Measurements from ENCODE around the gene USP22. TPM values are rescaled to one million over a fixed set of nuclear protein-coding genes. Genes with fewer than 3 reads are reported as not detected.
"Not testable (repeated sequence)": the region's sequence is repeated elsewhere in the genome, so short reads cannot be mapped to it uniquely, and the experiment has no call there.

Gene USP22
- total and polyA plus RNA-seq, 10 donors = 21.7 to 200 (median 156) TPM

- 64 to 83% (median 77%) methylated on average over 1 of the region's 1 CpG for WGBS, 5 donors
- no peak for TF ChIP-seq POLR2AphosphoS5 (IDR thresholded peaks at IDR 0.05)
- no peak for TF ChIP-seq POLR2A (IDR thresholded peaks at IDR 0.05)
- no peak for TF ChIP-seq CTCF (IDR thresholded peaks at IDR 0.05 in 8 of 11, conservative IDR thresholded peaks at IDR 0.05 in 3 of 11)
These were observed 46.3 kb upstream of the USP22 start for GRCh38 chr17:21089145-21089544.

GRCh38 chr17:21085707-21086106 is 42.9 kb upstream of the USP22 start:
- H3K4me1 ChIP-seq = peaks cover 0 to 6% (median 0%) of the 10 kb centered on the region in 6 donors
- no peak overlapping the region for H3K4me3 ChIP-seq
- no peaks in the 10 kb centered on the region for H3K36me3 ChIP-seq
- peak; percentile 73 for DNase-seq
- TF ChIP-seq POLR2A (IDR thresholded peaks at IDR 0.05) = no peak
- no peak for TF ChIP-seq CTCF (IDR thresholded peaks at IDR 0.05 in 8 of 11, conservative IDR thresholded peaks at IDR 0.05 in 3 of 11)
- TF ChIP-seq POLR2AphosphoS5 (IDR thresholded peaks at IDR 0.05) = no peak
- WGBS, 5 donors = 87 to 98% (median 95%) methylated on average over 23 to 32 of the region's 32 CpGs
- no peaks in the 10 kb centered on the region for H3K27me3 ChIP-seq (replicated peaks in 1 of 7)
- H3K9me3 ChIP-seq = no peaks in the 10 kb centered on the region
- no peak overlapping the region for H3K27ac ChIP-seq
- intact Hi-C loops (cut with DNase I; ENCODE audit: low total_unique reads) = no loop called here

More at GRCh38 chr17:21089145-21089544, 46.3 kb upstream of the USP22 start:
- H3K27me3 ChIP-seq (replicated peaks in 1 of 7) = no peaks in the 10 kb centered on the region
- H3K36me3 ChIP-seq = no peaks in the 10 kb centered on the region
- H3K4me3 ChIP-seq = no peak overlapping the region
- H3K9me3 ChIP-seq = no peaks in the 10 kb centered on the region
- DNase-seq = no peak
- intact Hi-C loops (cut with DNase I; ENCODE audit: low total_unique reads) = no loop called here
- H3K27ac ChIP-seq = no peak overlapping the region
- H3K4me1 ChIP-seq = peaks cover 0 to 7% (median 0%) of the 10 kb centered on the region in 6 donors

GRCh38 chr17:21085280-21085679 is 42.5 kb upstream of the USP22 start:
- WGBS, 5 donors = 89 to 100% (median 100%) methylated on average over 1 of the region's 1 CpG

GRCh38 chr17:21082001-21082436 is 39.2 kb upstream of the USP22 start:
- Histone ChIP-seq H3K27ac (no peak overlapping the region), H3K27me3 (replicated peaks in 1 of 7) (no peaks in the 10 kb centered on the region), H3K9me3 (no peaks in the 10 kb centered on the region), H3K4me1 (no peaks in the 10 kb centered on the region), H3K36me3 (no peaks in the 10 kb centered on the region), H3K4me3 (no peak overlapping the region)
- WGBS, 5 donors = 78 to 92% (median 83%) methylated on average over 5 of the region's 5 CpGs
- no peak for TF ChIP-seq POLR2AphosphoS5 (IDR thresholded peaks at IDR 0.05)
- TF ChIP-seq CTCF (IDR thresholded peaks at IDR 0.05 in 8 of 11, conservative IDR thresholded peaks at IDR 0.05 in 3 of 11) = no peak
- TF ChIP-seq POLR2A (IDR thresholded peaks at IDR 0.05) = no peak
- DNase-seq = no peak
- intact Hi-C loops (cut with DNase I; ENCODE audit: low total_unique reads) = no loop called here

More at GRCh38 chr17:21085280-21085679, 42.5 kb upstream of the USP22 start:
- H3K27me3 ChIP-seq (replicated peaks in 1 of 7); DNase-seq; H3K4me3 ChIP-seq; H3K4me1 ChIP-seq; intact Hi-C loops (cut with DNase I; ENCODE audit: low total_unique reads); H3K27ac ChIP-seq; H3K9me3 ChIP-seq; H3K36me3 ChIP-seq: not testable (repeated sequence)

GRCh38 chr17:21079196-21079595 is 36.4 kb upstream of the USP22 start:
- Histone ChIP-seq H3K36me3 (no peaks in the 10 kb centered on the region), H3K4me3 (no peak overlapping the region), H3K27ac (no peak overlapping the region), H3K4me1 (no peaks in the 10 kb centered on the region), H3K9me3 (no peaks in the 10 kb centered on the region), H3K27me3 (replicated peaks in 1 of 7) (no peaks in the 10 kb centered on the region)
- intact Hi-C loops (cut with DNase I; ENCODE audit: low total_unique reads) = no loop called here
- TF ChIP-seq POLR2AphosphoS5 (IDR thresholded peaks at IDR 0.05) (no peak), POLR2A (IDR thresholded peaks at IDR 0.05) (no peak), CTCF (IDR thresholded peaks at IDR 0.05 in 8 of 11, conservative IDR thresholded peaks at IDR 0.05 in 3 of 11) (no peak)
- 87 to 94% (median 89%) methylated on average over 7 of the region's 7 CpGs for WGBS, 5 donors
- no peak for DNase-seq

Data from spleen (tissue), 11 donors.